ENCODE results near the gene C1QA.

C1QA gene

GRCh38 chr1:22598736-22599135, 37.7 kb upstream of the C1QA start:
- H3K4me3 ChIP-seq (replicated peaks; ENCODE audit: insufficient read depth, low read length), result no peak overlapping the region
- no peaks in the 10 kb centered on the region for H3K27me3 ChIP-seq (ENCODE audit: insufficient read depth, poor library complexity, severe bottlenecking)
- H3K27ac ChIP-seq (replicated peaks), result no peak overlapping the region
- DNase-seq (ENCODE audit: low read depth in 1 of 2, low spot score in 1 of 2), result no peak
- TF ChIP-seq REST (IDR thresholded peaks at IDR 0.05; ENCODE audit: insufficient replicate concordance, low read depth) (no peak), POLR2AphosphoS5 (IDR thresholded peaks at IDR 0.05; ENCODE audit: low read depth) (no peak), GABPA (IDR thresholded peaks at IDR 0.05; ENCODE audit: low read depth) (no peak), CTCF (IDR thresholded peaks at IDR 0.05; ENCODE audit: insufficient read depth, low read length) (no peak), SPI1 (IDR thresholded peaks at IDR 0.05; ENCODE audit: borderline replicate concordance, low read depth) (no peak)

GRCh38 chr1:22600071-22600816, 36.2 kb upstream of the C1QA start:
- no peaks in the 10 kb centered on the region for H3K27me3 ChIP-seq (ENCODE audit: insufficient read depth, poor library complexity, severe bottlenecking)
- no peak for DNase-seq (ENCODE audit: low read depth in 1 of 2, low spot score in 1 of 2)
- TF ChIP-seq POLR2AphosphoS5 (IDR thresholded peaks at IDR 0.05; ENCODE audit: low read depth) (no peak), REST (IDR thresholded peaks at IDR 0.05; ENCODE audit: insufficient replicate concordance, low read depth) (no peak), GABPA (IDR thresholded peaks at IDR 0.05; ENCODE audit: low read depth) (no peak), SPI1 (IDR thresholded peaks at IDR 0.05; ENCODE audit: borderline replicate concordance, low read depth) (no peak), CTCF (IDR thresholded peaks at IDR 0.05; ENCODE audit: insufficient read depth, low read length) (no peak)
- H3K27ac ChIP-seq (replicated peaks), result no peak overlapping the region
- no peak overlapping the region for H3K4me3 ChIP-seq (replicated peaks; ENCODE audit: insufficient read depth, low read length)

- Histone ChIP-seq H3K27ac (replicated peaks) (no peak overlapping the region), H3K27me3 (ENCODE audit: insufficient read depth, poor library complexity, severe bottlenecking) (no peaks in the 10 kb centered on the region), H3K4me3 (replicated peaks; ENCODE audit: insufficient read depth, low read length) (no peak overlapping the region)
- no peak for DNase-seq (ENCODE audit: low read depth in 1 of 2, low spot score in 1 of 2)
- no peak for TF ChIP-seq REST (IDR thresholded peaks at IDR 0.05; ENCODE audit: insufficient replicate concordance, low read depth)
- TF ChIP-seq GABPA (IDR thresholded peaks at IDR 0.05; ENCODE audit: low read depth), result no peak
- TF ChIP-seq CTCF (IDR thresholded peaks at IDR 0.05; ENCODE audit: insufficient read depth, low read length), result no peak
Measured at GRCh38 chr1:22600817-22601605, 35.4 kb upstream of the C1QA start.
